Activated T-cell treated with anti-CD3 and anti-CD28 coated beads, Interleukin-2, amount 50 U/mL, for 4 hours (primary cell): ENCODE data around the gene MYOCD. TPM values are rescaled to one million over a fixed set of nuclear protein-coding genes. Genes with fewer than 3 reads are reported as not detected.

Experiments used
- ATAC-seq, 2 donors: fragments of 200-7000 bp; cut with Tn5 transposase; one replicate each; pipeline ENCODE4 v1.10.0; 2021
- DNase-seq: peaks from one replicate; pipeline ENCODE4 v3.0.0-alpha.2; 2020
- H3K27me3 Mint-ChIP-seq: one replicate; pipeline ENCODE4 v1.8.0; 2021; ENCODE audit warnings: low read depth, mixed read lengths
- H3K36me3 Mint-ChIP-seq: one replicate; pipeline ENCODE4 v1.8.0; 2022; ENCODE audit warnings: mixed read lengths; ENCODE audit not compliant: insufficient read depth
- H3K4me1 Mint-ChIP-seq: one replicate; pipeline ENCODE4 v1.8.0; 2021; ENCODE audit warnings: low read depth, mixed read lengths
- H3K4me3 Mint-ChIP-seq: one replicate; pipeline ENCODE4 v1.8.0; 2021; ENCODE audit warnings: mild to moderate bottlenecking, moderate library complexity, mixed read lengths
- H3K9me3 Mint-ChIP-seq: one replicate; pipeline ENCODE4 v1.8.0; 2021; ENCODE audit warnings: mixed read lengths
- total RNA-seq, 3 donors: library from RNA; stranded (reverse); gene quantifications; one replicate each; pipeline ENCODE4 v1.2.1, GENCODE V29; 2021

Gene MYOCD
- total RNA-seq, 3 donors from 2014 or later = 0.03 TPM; not detected in 2

DNA sequence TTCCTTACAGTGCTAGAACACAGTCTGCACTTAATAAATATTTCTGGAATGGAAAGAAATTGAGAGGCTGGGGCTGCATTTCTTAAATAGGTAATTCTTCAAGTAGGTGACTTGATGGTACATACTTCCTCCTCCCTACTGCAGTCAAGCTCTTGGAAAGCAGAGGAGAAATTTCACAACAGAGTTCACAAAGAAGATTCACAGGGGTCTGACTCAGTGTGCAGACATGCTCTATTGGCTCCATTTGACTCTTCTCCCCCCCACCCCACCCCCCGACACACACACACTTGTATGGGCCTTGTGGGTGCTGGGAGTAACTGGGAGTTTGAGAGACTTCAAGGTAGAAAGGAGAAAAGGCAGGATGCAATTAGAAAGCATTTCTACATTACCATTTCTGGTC lies 6.2 kb upstream of the MYOCD start:
- no peak for ATAC-seq
- DNase-seq = no peak
- peaks cover 23% of the 10 kb centered on the region for H3K27me3 Mint-ChIP-seq
- no peaks in the 10 kb centered on the region for H3K4me1 Mint-ChIP-seq
- no peak overlapping the region for H3K4me3 Mint-ChIP-seq
- no peaks in the 10 kb centered on the region for H3K36me3 Mint-ChIP-seq
- peaks cover 3% of the 10 kb centered on the region for H3K9me3 Mint-ChIP-seq

DNA sequence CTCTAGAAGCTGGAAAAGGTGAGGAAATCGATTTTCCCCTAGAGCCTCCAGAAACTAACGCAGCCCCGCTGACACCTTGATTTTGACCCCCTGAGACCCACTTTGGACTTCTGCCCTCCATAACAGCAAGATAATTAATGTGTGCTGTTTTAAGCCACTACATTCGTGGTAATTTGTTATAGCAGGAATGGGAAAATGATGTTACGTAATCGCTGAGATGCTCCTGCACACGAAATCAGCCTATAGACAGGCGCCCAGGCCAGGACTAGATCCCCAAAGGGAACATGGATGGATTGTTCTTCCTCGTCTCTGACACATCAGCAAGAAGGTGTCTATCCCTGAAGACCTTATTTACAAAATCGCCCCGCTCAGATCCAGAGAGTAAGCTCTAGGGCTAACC lies 1.4 kb upstream of the MYOCD start:
- Mint-ChIP-seq H3K36me3 (no peaks in the 10 kb centered on the region), H3K4me1 (no peaks in the 10 kb centered on the region), H3K9me3 (no peaks in the 10 kb centered on the region), H3K27me3 (peaks cover 54% of the 10 kb centered on the region), H3K4me3 (no peak overlapping the region)
- DNase-seq (no peak), ATAC-seq (no peak)

DNA sequence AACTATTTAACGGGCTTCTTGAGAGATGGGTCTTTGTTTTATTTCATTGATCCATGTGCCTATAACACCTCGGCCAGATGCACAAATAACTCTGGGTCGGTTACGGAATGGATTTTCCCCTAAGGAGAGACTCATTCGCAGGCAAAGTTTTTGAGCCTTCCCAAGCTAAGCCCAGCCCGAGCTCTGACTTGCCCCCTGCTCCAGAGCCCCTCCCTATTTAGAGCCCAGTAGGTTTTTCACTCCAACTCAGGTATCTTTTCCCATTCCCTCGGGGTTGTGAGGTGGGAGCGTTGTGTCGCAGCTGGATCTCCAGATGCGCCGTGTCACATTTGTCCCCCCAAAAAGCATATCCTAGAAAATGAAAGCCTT lies 812 bp upstream of the MYOCD start:
- Mint-ChIP-seq H3K4me3 (no peak overlapping the region), H3K27me3 (peaks cover 59% of the 10 kb centered on the region), H3K9me3 (no peaks in the 10 kb centered on the region), H3K36me3 (no peaks in the 10 kb centered on the region), H3K4me1 (no peaks in the 10 kb centered on the region)
- ATAC-seq (no peak), DNase-seq (no peak)

DNA sequence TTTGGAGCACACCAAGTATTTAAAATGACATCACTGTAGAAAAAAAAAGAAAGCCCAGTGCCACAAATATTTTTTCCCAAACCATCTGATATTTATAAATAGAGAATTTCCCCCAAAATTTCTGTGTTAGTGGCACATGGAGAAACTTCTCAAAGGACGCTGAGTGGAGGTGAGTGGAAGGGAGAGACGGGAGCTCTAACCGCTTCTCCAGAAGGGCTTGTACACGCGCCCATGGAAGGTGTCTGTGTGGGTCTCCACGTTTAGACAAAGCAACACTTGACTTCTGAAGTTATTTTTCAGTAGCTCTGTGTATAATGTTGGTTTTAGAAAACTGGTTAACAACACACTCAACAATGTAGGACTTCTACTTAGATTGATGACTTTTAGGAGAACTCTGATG lies 1.0 kb downstream of the MYOCD start:
- no peaks in the 10 kb centered on the region for H3K4me1 Mint-ChIP-seq
- DNase-seq (no peak), ATAC-seq (no peak)
- no peak overlapping the region for H3K4me3 Mint-ChIP-seq
- peaks cover 52% of the 10 kb centered on the region for H3K27me3 Mint-ChIP-seq
- no peaks in the 10 kb centered on the region for H3K36me3 Mint-ChIP-seq
- H3K9me3 Mint-ChIP-seq = no peaks in the 10 kb centered on the region

DNA sequence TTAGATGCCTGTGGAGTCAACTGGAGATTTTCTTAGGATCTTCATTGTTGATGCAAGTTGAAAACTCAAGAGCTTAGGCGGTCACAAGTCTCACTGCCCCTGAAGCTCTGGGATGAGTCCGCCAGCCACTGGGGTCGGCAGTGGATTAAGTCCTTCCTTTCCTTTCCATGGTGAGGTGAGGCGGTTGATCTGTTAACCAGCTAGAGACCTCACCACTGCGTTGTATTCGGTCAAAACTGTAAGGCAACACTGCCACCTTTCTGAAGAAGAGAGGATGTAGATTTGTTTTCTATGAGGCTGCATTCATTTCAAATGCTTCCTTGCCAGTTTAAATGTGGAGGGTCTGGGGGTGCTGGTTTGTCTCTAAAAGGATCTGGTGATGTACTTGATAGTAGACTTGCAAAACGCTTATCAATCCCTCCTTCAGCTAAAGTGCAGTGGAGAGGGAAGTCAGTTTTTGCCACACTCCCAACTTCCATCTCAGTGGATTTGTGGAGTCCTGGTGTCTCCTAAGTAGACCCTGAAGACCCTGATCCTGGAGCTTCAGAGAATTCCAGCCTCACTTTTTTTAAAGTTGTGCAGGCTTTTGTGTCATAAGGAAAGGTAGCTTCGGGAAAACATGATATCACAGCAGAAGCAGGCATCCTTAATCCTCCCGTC lies 1.7 kb downstream of the MYOCD start:
- no peak for DNase-seq
- ATAC-seq = no peak
- no peaks in the 10 kb centered on the region for H3K9me3 Mint-ChIP-seq
- no peaks in the 10 kb centered on the region for H3K36me3 Mint-ChIP-seq
- H3K27me3 Mint-ChIP-seq = peaks cover 49% of the 10 kb centered on the region
- no peaks in the 10 kb centered on the region for H3K4me1 Mint-ChIP-seq
- no peak overlapping the region for H3K4me3 Mint-ChIP-seq

DNA sequence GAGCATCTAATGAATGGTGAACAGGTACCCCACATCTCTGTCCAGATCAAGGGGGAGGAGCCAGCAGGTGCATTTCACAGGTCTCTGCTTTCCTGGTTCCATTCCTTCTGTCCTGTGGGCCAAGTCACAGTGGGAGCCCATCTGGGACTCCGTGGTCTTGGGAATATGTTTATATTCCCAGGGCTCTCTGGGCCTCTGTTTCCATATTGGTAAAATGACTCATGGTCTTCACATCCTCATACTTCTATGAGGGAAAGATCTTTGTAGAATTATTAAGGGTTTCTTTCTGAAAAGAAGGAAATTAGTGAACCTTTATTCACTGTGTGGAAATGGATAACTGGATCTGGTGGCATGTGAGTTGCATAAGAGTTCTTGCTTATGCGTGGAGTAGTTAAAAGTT lies 6.2 kb downstream of the MYOCD start:
- ATAC-seq = no peak
- Mint-ChIP-seq H3K9me3 (no peaks in the 10 kb centered on the region), H3K4me3 (no peak overlapping the region), H3K36me3 (no peaks in the 10 kb centered on the region), H3K27me3 (peaks cover 18% of the 10 kb centered on the region), H3K4me1 (no peaks in the 10 kb centered on the region)
- DNase-seq = no peak

DNA sequence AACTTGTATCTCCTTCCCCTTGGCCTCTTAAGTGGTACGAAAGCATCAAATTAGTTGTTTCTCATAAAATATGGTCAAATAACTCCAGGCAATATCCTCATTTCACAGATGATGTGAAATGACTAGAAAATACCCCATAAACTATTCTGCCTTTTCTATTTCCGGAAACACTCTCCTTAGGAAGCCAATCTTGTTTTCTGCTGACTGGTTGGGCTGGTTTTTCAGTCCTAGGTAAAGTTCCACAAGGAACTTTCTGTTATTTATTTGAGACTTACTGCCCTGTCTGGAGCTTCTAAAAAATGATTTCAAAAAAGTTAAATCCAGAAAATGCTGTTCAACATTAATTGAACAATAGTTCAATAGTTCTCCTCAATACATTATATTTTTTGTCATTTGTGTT lies 7.3 kb downstream of the MYOCD start:
- Mint-ChIP-seq H3K27me3 (peaks cover 14% of the 10 kb centered on the region), H3K4me1 (no peaks in the 10 kb centered on the region), H3K36me3 (no peaks in the 10 kb centered on the region), H3K4me3 (no peak overlapping the region), H3K9me3 (no peaks in the 10 kb centered on the region)
- DNase-seq (no peak), ATAC-seq (no peak)

DNA sequence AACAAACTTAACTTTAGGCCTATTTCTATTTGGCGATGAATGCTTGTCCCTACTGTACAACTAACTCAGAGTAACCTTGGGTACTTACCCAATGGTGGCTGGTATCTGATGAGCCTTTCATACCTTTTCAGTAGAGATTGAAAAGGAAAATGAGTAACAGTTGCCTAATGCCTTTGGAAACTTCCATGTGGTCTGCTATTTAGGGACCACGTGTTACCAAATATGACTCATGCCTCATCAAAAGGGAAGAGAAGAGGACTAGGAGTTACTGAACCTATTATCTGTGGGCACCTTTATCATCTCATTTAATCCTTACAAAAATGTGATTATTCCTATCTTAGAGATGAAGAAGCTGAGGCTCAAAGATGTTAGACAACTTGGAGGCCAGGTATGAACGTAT lies 8.1 kb downstream of the MYOCD start:
- Mint-ChIP-seq H3K36me3 (no peaks in the 10 kb centered on the region), H3K27me3 (peaks cover 10% of the 10 kb centered on the region), H3K4me3 (no peak overlapping the region), H3K4me1 (no peaks in the 10 kb centered on the region), H3K9me3 (no peaks in the 10 kb centered on the region)
- no peak for DNase-seq
- ATAC-seq = no peak

DNA sequence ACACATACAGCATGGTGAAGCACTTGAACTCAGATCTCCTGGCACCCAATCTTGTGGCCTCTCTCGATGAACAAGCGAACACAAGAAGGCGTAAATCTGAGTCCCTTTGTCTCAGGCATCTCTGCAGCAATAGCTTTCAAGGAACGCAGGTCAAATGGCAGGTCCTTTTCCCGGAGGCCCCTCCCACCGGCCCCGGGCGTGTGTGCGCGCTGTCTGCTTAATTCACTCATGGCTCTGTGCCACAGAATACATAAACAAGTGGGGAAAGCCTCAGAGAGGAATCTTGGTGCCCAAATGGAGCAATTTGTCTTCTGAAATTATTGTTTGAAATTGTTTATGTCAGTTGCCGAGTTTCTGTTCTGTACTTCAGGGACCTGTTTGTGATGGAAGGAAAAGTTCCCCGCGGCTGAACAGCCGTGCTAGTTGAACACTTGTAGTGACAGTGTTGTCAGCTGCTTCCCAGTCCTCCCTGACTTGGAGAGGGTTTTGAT lies 14.8 kb downstream of the MYOCD start:
- no peaks in the 10 kb centered on the region for H3K36me3 Mint-ChIP-seq
- no peak for DNase-seq
- H3K9me3 Mint-ChIP-seq = no peaks in the 10 kb centered on the region
- no peaks in the 10 kb centered on the region for H3K27me3 Mint-ChIP-seq
- H3K4me3 Mint-ChIP-seq = no peak overlapping the region
- no peak for ATAC-seq
- no peaks in the 10 kb centered on the region for H3K4me1 Mint-ChIP-seq

DNA sequence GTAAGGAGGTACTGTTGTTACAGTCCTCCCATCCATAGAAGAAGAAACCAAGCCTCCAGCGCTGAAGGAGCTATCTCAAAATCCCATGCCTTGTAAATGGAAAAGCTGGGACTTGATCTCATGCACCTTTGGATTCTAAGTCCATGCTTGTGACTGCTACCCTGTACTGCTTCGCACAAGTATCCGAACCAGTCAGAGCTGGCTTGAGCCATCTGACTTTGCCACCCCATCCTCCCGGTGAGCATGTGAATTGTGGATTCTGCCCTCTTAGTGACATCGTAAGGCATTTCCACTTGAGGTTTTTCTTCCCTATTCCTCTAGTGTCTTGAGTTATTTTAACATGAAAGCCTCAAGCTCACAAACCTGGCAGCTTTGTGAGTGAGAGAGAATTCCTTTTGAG lies 15.3 kb downstream of the MYOCD start:
- no peaks in the 10 kb centered on the region for H3K36me3 Mint-ChIP-seq
- H3K9me3 Mint-ChIP-seq = no peaks in the 10 kb centered on the region

DNA sequence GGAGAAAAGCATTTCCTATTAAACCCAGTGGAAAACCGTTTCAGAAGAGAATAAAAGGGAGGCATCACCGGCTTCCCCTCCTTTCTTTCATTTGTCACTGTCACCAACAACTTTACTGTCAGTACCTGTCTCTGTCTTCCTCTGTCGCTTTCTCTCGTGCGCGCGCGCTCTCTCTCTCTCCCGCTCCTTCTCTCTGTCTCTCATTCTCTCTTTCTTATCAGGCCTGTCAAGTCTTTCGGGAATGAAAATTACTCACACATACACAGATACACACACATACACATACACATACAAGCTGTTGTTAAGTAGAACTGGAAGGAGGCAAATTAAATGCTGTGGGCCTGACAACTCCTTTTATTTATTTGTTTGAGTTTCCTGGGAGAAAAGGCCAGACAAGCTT lies 17.6 kb downstream of the MYOCD start:
- no peak overlapping the region for H3K4me3 Mint-ChIP-seq
- DNase-seq = no peak
- no peaks in the 10 kb centered on the region for H3K9me3 Mint-ChIP-seq
- ATAC-seq = no peak
- no peaks in the 10 kb centered on the region for H3K4me1 Mint-ChIP-seq
- no peaks in the 10 kb centered on the region for H3K27me3 Mint-ChIP-seq
- H3K36me3 Mint-ChIP-seq = no peaks in the 10 kb centered on the region

More for the DNA sequence above, 15.3 kb downstream of the MYOCD start:
- Mint-ChIP-seq H3K4me3 (no peak overlapping the region), H3K27me3 (no peaks in the 10 kb centered on the region), H3K4me1 (no peaks in the 10 kb centered on the region)
- no peak for ATAC-seq
- no peak for DNase-seq

DNA sequence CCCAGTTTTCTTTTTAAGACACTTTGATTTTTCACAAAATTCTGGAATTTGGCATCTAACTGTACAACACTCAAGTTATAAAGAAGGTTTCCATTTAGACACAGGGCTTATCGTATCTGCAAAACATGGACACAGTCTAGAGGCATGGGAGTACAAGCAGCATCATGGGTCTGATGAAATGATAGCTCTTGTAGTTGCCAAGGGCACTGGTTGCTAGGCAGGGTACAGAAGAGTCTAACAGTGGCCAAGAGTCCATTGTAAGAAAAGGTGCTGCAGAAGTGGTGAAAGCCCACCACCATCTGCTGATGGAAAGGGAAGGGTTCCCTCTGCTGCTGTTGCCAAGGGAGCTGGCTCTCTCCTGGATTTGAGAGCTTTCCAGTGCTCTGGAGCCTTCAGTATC lies 20.8 kb downstream of the MYOCD start:
- H3K4me1 Mint-ChIP-seq = no peaks in the 10 kb centered on the region
- no peak overlapping the region for H3K4me3 Mint-ChIP-seq
- no peak for ATAC-seq
- no peaks in the 10 kb centered on the region for H3K27me3 Mint-ChIP-seq
- H3K9me3 Mint-ChIP-seq = no peaks in the 10 kb centered on the region
- DNase-seq = no peak
- no peaks in the 10 kb centered on the region for H3K36me3 Mint-ChIP-seq

DNA sequence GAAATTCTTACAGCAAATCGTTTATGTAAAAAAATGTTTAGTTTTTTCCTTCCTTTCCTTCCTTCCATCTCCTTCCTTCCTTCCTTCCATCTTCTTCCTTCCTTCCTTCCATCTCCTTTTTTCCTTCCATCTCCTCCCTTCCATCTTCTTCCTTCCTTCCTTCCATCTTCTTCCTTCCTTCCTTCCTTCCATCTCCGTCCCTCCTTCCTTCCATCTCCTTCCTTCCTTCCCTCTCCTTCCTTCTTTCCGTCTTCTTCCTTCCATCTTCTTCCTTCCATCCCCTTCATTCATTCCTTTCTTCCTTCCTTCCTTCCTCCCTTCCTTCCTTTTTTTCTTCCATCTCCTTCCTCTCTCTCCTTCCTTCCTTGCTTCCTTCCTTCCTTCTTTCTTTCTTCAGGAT lies 22.7 kb downstream of the MYOCD start:
- Mint-ChIP-seq H3K36me3 (no peaks in the 10 kb centered on the region), H3K9me3 (no peaks in the 10 kb centered on the region), H3K4me1 (no peaks in the 10 kb centered on the region), H3K4me3 (no peak overlapping the region), H3K27me3 (no peaks in the 10 kb centered on the region)
- ATAC-seq (no peak), DNase-seq (no peak)

DNA sequence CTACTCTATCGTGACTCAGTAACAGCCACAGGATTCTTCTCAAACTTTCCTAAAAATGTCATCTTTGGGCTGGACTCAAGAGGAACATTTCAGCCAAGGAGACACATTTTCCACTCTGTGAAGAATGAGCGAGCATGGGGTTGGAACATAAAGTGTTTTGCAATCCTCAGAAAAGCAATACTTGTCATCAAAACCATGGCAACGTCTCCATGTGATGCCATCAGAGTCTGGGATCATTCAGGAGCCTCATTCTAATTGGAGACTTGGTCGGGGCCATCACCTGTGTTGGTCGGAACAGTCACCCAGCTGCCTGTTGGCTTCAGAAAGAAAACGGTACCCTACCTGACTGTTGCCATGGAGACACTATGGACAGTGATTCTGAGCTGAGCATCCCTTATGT lies 25.5 kb downstream of the MYOCD start:
- Mint-ChIP-seq H3K4me1 (no peaks in the 10 kb centered on the region), H3K9me3 (no peaks in the 10 kb centered on the region), H3K27me3 (no peaks in the 10 kb centered on the region), H3K4me3 (no peak overlapping the region), H3K36me3 (no peaks in the 10 kb centered on the region)
- DNase-seq = no peak
- no peak for ATAC-seq

DNA sequence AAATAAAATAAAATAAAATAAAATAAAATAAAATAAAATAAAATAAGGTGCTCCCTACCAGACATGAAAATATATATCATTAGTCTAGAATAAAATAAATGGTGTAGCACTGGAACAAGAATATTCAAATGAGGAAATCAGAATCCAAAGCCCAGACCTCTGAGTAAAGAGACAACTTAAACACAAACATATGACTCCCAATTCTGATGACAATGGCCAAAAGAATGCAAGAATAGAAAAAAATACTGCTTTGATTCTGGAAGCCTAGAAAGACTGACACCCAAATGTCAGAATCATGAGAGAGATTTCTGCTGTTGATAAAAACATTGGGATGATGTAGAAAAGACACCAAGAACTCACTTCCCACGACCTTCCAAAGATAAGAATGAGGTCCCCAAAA lies 27.9 kb downstream of the MYOCD start:
- H3K4me1 Mint-ChIP-seq = no peaks in the 10 kb centered on the region
- DNase-seq = no peak
- H3K27me3 Mint-ChIP-seq = no peaks in the 10 kb centered on the region
- H3K4me3 Mint-ChIP-seq = no peak overlapping the region
- no peaks in the 10 kb centered on the region for H3K9me3 Mint-ChIP-seq
- no peak for ATAC-seq
- no peaks in the 10 kb centered on the region for H3K36me3 Mint-ChIP-seq

DNA sequence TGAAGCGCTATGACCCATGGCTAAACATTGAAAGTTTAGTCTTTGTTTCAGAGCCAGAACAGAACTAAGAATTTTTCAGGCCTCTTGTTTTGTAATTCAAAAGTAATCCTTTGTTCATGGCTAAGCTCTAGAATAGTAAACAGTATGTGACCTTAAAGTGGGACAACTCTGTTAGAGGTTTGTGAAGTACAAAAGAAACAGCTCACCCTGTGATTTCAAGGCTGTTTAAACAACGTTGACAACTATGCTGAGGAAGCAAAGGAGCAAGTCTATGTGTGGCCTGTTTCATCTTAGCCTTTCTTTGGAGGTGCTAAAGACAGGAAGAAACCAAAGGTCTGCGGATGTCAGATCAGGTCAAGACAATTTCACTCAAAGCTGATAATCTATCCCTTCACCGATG lies 40.4 kb downstream of the MYOCD start:
- Mint-ChIP-seq H3K27me3 (peaks cover 2% of the 10 kb centered on the region), H3K36me3 (no peaks in the 10 kb centered on the region), H3K4me3 (no peak overlapping the region), H3K4me1 (no peaks in the 10 kb centered on the region), H3K9me3 (no peaks in the 10 kb centered on the region)
- DNase-seq (no peak), ATAC-seq (no peak)
